Measurements from ENCODE around the gene ZNF684.

- TF ChIP-seq, protein P1, sequence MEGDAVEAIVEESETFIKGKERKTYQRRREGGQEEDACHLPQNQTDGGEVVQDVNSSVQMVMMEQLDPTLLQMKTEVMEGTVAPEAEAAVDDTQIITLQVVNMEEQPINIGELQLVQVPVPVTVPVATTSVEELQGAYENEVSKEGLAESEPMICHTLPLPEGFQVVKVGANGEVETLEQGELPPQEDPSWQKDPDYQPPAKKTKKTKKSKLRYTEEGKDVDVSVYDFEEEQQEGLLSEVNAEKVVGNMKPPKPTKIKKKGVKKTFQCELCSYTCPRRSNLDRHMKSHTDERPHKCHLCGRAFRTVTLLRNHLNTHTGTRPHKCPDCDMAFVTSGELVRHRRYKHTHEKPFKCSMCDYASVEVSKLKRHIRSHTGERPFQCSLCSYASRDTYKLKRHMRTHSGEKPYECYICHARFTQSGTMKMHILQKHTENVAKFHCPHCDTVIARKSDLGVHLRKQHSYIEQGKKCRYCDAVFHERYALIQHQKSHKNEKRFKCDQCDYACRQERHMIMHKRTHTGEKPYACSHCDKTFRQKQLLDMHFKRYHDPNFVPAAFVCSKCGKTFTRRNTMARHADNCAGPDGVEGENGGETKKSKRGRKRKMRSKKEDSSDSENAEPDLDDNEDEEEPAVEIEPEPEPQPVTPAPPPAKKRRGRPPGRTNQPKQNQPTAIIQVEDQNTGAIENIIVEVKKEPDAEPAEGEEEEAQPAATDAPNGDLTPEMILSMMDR (IDR thresholded peaks at IDR 0.05; ENCODE audit: insufficient read depth, low read length): no peak
- no peak for TF ChIP-seq POLR2AphosphoS5 (IDR thresholded peaks at IDR 0.05; ENCODE audit: low read depth)
- no peak for TF ChIP-seq SPI1 (IDR thresholded peaks at IDR 0.05; ENCODE audit: borderline replicate concordance, low read depth)
These were observed 3.2 kb downstream of the ZNF684 start for GRCh38 chr1:40534589-40534988.

All from HL-60 (cell line).